ENCODE measurements around the gene THOC6. TPM values are rescaled to one million over a fixed set of nuclear protein-coding genes. Genes with fewer than 3 reads are reported as not detected.

The THOC6 gene
- total RNA-seq, 1 experiment from 2014 or later = 68.2 TPM

DNA sequence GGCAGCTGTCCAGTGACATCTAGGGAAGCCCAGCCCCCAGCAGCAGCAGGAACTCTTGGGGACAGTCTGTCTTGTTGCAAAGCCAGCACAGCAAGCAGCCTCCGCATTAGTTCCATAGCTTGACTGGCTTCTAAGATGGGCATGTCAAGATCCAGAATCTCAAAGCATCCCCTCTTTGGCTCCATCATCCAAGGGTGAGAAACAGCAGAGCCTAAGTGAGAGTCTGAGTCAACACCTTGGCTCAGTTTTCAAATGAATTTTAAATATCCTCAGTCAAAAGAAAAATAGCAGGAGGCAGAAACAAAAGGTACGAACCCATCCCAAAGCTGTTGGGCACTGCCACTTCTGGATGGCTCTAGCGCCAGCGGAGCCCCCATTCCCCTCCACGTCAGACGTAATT lies 8.9 kb upstream of the THOC6 start:
- H2BK120ac ChIP-seq (ENCODE audit: low read depth, low read length, poor library complexity, severe bottlenecking) = no peak overlapping the region
- no peak overlapping the region for H3T11ph ChIP-seq (ENCODE audit: low read length)
- peak overlapping the region; percentile 65 to 91 for H3K4me3 Mint-ChIP-seq
- no peaks in the 10 kb centered on the region for H3K27me3 ChIP-seq (ENCODE audit: insufficient read depth, low read length)
- no peak overlapping the region for H4K5ac ChIP-seq (ENCODE audit: insufficient read length, low read depth, low read length)
- no peak overlapping the region for H3K27ac ChIP-seq (ENCODE audit: insufficient read length, low read depth, low read length)
- no peak overlapping the region for H2BK12ac ChIP-seq (ENCODE audit: insufficient read length, low read depth, low read length)
- no peak overlapping the region for H2BK15ac ChIP-seq (ENCODE audit: low read depth, low read length)
- no CpG with 5 or more reads among the region's 6 CpGs for WGBS (ENCODE audit: extremely low coverage, insufficient read length, low lambda C conversion rate)
- no peak overlapping the region for H3K4ac ChIP-seq (ENCODE audit: low read depth, low read length)
- no peak overlapping the region for H3K56ac ChIP-seq (ENCODE audit: insufficient read length, low read depth, low read length)
- H3K4me1 Mint-ChIP-seq = peaks cover 43 to 82% of the 10 kb centered on the region in 2 experiments
- H3K4me2 ChIP-seq (ENCODE audit: insufficient read depth, insufficient read length, low read length) = no peak overlapping the region
- H3K23me2 ChIP-seq (ENCODE audit: insufficient read length, low read depth, low read length, poor library complexity, severe bottlenecking) = peaks cover 17% of the 10 kb centered on the region
- H3K14ac ChIP-seq (ENCODE audit: insufficient read depth, low read length) = no peak overlapping the region
- no peaks in the 10 kb centered on the region for H3K79me1 ChIP-seq (ENCODE audit: insufficient read depth, low read depth, low read length, poor library complexity, severe bottlenecking)
- H3K27ac Mint-ChIP-seq = peak overlapping the region in 2 of 3 experiments; percentile 82 to 93; a peak in 4 of 7 replicates
- no peak overlapping the region for H3K9ac ChIP-seq (ENCODE audit: extremely low read depth, insufficient read length, low read length)
- peaks cover 9% of the 10 kb centered on the region; the same call in 1 of the 2 replicates for H3K79me2 ChIP-seq (ENCODE audit: insufficient read depth, low read length)
- no peak overlapping the region for H3K23ac ChIP-seq (ENCODE audit: insufficient read length, low read depth, low read length)
- H3K9me3 ChIP-seq (ENCODE audit: control insufficient read depth, low read depth, low read length) = no peaks in the 10 kb centered on the region
- H2BK20ac ChIP-seq (ENCODE audit: low read depth, low read length, poor library complexity, severe bottlenecking) = no peak overlapping the region
- no peaks in the 10 kb centered on the region for H4K20me1 ChIP-seq (ENCODE audit: control insufficient read depth, insufficient read depth, insufficient read length)
- H3K9me3 Mint-ChIP-seq = no peaks in the 10 kb centered on the region; a peak in 2 of 5 replicates
- H2BK5ac ChIP-seq (ENCODE audit: insufficient read length, low read length) = no peak overlapping the region
- H3K4me1 ChIP-seq (ENCODE audit: insufficient read depth, low read length) = no peaks in the 10 kb centered on the region; the same call in 1 of the 2 replicates
- H3K18ac ChIP-seq (ENCODE audit: insufficient read length, low read depth, low read length) = no peak overlapping the region
- H3K36me3 Mint-ChIP-seq (ENCODE audit: insufficient read depth in 1 of 3, low read depth in 3 of 3) = peaks cover 21 to 32% (median 30%) of the 10 kb centered on the region in 3 experiments
- no peak overlapping the region for H2AFZ ChIP-seq (ENCODE audit: low read length)
- H4K8ac ChIP-seq (replicated peaks; ENCODE audit: insufficient read length, low read depth, low read length) = no peak overlapping the region
- no peak overlapping the region for H4K91ac ChIP-seq (ENCODE audit: insufficient read length, low read depth, low read length)
- no peak overlapping the region for H2AK5ac ChIP-seq (ENCODE audit: insufficient read length, low read length)
- DNase-seq = no peak
- peaks cover 10% of the 10 kb centered on the region for H3K27me3 Mint-ChIP-seq (ENCODE audit: low read depth)
- TF ChIP-seq, protein P1, sequence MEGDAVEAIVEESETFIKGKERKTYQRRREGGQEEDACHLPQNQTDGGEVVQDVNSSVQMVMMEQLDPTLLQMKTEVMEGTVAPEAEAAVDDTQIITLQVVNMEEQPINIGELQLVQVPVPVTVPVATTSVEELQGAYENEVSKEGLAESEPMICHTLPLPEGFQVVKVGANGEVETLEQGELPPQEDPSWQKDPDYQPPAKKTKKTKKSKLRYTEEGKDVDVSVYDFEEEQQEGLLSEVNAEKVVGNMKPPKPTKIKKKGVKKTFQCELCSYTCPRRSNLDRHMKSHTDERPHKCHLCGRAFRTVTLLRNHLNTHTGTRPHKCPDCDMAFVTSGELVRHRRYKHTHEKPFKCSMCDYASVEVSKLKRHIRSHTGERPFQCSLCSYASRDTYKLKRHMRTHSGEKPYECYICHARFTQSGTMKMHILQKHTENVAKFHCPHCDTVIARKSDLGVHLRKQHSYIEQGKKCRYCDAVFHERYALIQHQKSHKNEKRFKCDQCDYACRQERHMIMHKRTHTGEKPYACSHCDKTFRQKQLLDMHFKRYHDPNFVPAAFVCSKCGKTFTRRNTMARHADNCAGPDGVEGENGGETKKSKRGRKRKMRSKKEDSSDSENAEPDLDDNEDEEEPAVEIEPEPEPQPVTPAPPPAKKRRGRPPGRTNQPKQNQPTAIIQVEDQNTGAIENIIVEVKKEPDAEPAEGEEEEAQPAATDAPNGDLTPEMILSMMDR (conservative IDR thresholded peaks at IDR 0.05) = no peak

Measured in H9 (cell line).